HCT116 (cell line): ENCODE data around the gene MSRB2. TPM values are rescaled to one million over a fixed set of nuclear protein-coding genes. Genes with fewer than 3 reads are reported as not detected.
"Not testable (repeated sequence)": the region's sequence is repeated elsewhere in the genome, so short reads cannot be mapped to it uniquely, and the experiment has no call there.

Source experiments
- ATAC-seq: fragments of 200-7000 bp; cut with Tn5 transposase; 2 replicates; pipeline ENCODE4 v1.9.1; 2020; ENCODE audit warnings: mild to moderate bottlenecking, moderate library complexity
- BruUV-seq: library from RNA; stranded (reverse); fragments of 400-500 nt; replicated peaks from 2 replicates; lab custom pipeline; 2021; lab: Mats Ljungman, UMichigan
- CTCF ChIA-PET: fragments of 300-600 bp; sonication (Branson Sonifier 250); formaldehyde crosslinking; loops from one replicate; lab custom pipeline; 2021; ENCODE audit warnings: antibody characterized with exemption; lab: Charles Lee
- POLR2A ChIA-PET: fragments of 300-600, 350-600 bp; sonication (Branson Sonifier 250); formaldehyde crosslinking; loops from one replicate; lab custom pipeline; 2021; ENCODE audit warnings: antibody characterized with exemption; lab: Charles Lee
- RAD21 ChIA-PET, 2 experiments: fragments of 300-600 bp; sonication (Branson Sonifier 250); formaldehyde crosslinking; loops; one replicate each; lab custom pipeline; 2023; ENCODE audit warnings: low total read pairs in 2 of 2; ENCODE audit not compliant: uncharacterized antibody in 2 of 2, unreplicated experiment in 2 of 2, low non-redundant PET in 1 of 2; lab: Charles Lee
- DNase-seq: peaks from one replicate; pipeline ENCODE4 v3.0.0-alpha.2; 2010; ENCODE audit warnings: low read depth, low spot score
- H2AFZ ChIP-seq: fragments of 200-600 bp; shearing (Covaris generic), sonication (generic); 2 replicates; pipeline ENCODE4 v1.6.1; 2017; ENCODE audit warnings: low read depth, mixed run types, mixed read lengths, antibody characterized with exemption, low read length; ENCODE audit not compliant: poor library complexity, severe bottlenecking
- H3K27ac ChIP-seq: 2 replicates; pipeline ENCODE4 v1.5.1; 2012; ENCODE audit warnings: low read depth, low read length
- H3K27me3 ChIP-seq: fragments of 200-600 bp; sonication (generic); 2 replicates; pipeline ENCODE4 v1.6.1; 2016; ENCODE audit warnings: mixed run types, low read length, mixed read lengths; ENCODE audit not compliant: insufficient read depth
- H3K36me3 ChIP-seq, 2 experiments: fragments of 200-500 bp in 1 of 2; fragments of 200-600 bp in 1 of 2; sonication (Bioruptor generic) in 1 of 2; sonication (generic) in 1 of 2; 2 replicates each; pipeline versions ENCODE4 v1.5.1 to v1.6.1; 2014 to 2016; ENCODE audit warnings: low read length in 2 of 2, inconsistent platforms in 1 of 2, mixed read lengths in 1 of 2, mixed run types in 1 of 2; ENCODE audit not compliant: insufficient read depth in 2 of 2, control insufficient read depth in 1 of 2
- H3K4me1 ChIP-seq, 2 experiments: fragments of 200-600 bp in 1 of 2; sonication (generic) in 1 of 2; 2 replicates each; pipeline versions ENCODE4 v1.5.1 to v1.6.1; 2012 to 2017; ENCODE audit warnings: low read length in 2 of 2, inconsistent platforms in 1 of 2, mild to moderate bottlenecking in 1 of 2, mixed read lengths in 1 of 2, mixed run types in 1 of 2, moderate library complexity in 1 of 2; ENCODE audit not compliant: insufficient read depth in 2 of 2, control insufficient read depth in 1 of 2
- H3K4me2 ChIP-seq: fragments of 200-600 bp; sonication (generic); 2 replicates; pipeline ENCODE4 v1.6.1; 2017; ENCODE audit warnings: mixed run types, low read length, mixed read lengths
- H3K4me3 ChIP-seq, 2 experiments: fragments of 200-600 bp in 1 of 2; sonication (generic) in 1 of 2; replicated peaks in 1 of 2; 2 replicates each; pipeline ENCODE4 v1.5.1; 2011 to 2016; ENCODE audit warnings: low read length in 2 of 2, control low read depth in 1 of 2, low read depth in 1 of 2, mild to moderate bottlenecking in 1 of 2, mixed read lengths in 1 of 2, mixed run types in 1 of 2
- H3K79me2 ChIP-seq: fragments of 200-600 bp; sonication (generic); 2 replicates; pipeline ENCODE4 v1.6.1; 2017; ENCODE audit warnings: mild to moderate bottlenecking, mixed run types, low read length, moderate library complexity, mixed read lengths; ENCODE audit not compliant: insufficient read depth
- H3K9ac ChIP-seq: fragments of 200-600 bp; sonication (generic); 2 replicates; pipeline ENCODE4 v1.6.1; 2016; ENCODE audit warnings: low read length, mixed read lengths
- H3K9me2 ChIP-seq: fragments of 200-600 bp; sonication (generic), shearing (Covaris generic); 2 replicates; pipeline ENCODE4 v1.6.1; 2017; ENCODE audit warnings: mixed run types, mild to moderate bottlenecking, moderate library complexity; ENCODE audit not compliant: insufficient read depth
- H3K9me3 ChIP-seq, 2 experiments: fragments of 200-500 bp in 1 of 2; fragments of 200-600 bp in 1 of 2; sonication (Bioruptor generic) in 1 of 2; sonication (generic) in 1 of 2; 2 replicates each; pipeline ENCODE4 v1.6.1; 2014 to 2017; ENCODE audit warnings: low read length in 2 of 2, mixed read lengths in 2 of 2, inconsistent platforms in 1 of 2, low read depth in 1 of 2, mild to moderate bottlenecking in 1 of 2, mixed run types in 1 of 2, moderate library complexity in 1 of 2; ENCODE audit not compliant: control insufficient read depth in 1 of 2, insufficient read depth in 1 of 2
- H4K20me1 ChIP-seq: fragments of 200-600 bp; sonication (generic), shearing (Covaris generic); 2 replicates; pipeline ENCODE4 v1.6.1; 2017; ENCODE audit warnings: mixed run types, mild to moderate bottlenecking, moderate library complexity; ENCODE audit not compliant: insufficient read depth
- CBX3 ChIP-seq: IDR thresholded peaks from 2 replicates; pipeline ENCODE4 v1.6.1; 2012; ENCODE audit warnings: low read depth
- CEBPB ChIP-seq: IDR thresholded peaks from 2 replicates; pipeline ENCODE4 v1.6.1; 2012; ENCODE audit warnings: low read depth
- FOSL1 ChIP-seq: IDR thresholded peaks from 2 replicates; pipeline ENCODE4 v1.6.1; 2012; ENCODE audit warnings: low read depth
- JUND ChIP-seq: IDR thresholded peaks from 2 replicates; pipeline ENCODE4 v1.6.1; 2012
- POLR2A ChIP-seq: IDR thresholded peaks from 2 replicates; pipeline ENCODE4 v1.7.0; 2011; ENCODE audit warnings: borderline replicate concordance; ENCODE audit not compliant: insufficient read depth, insufficient read length; ENCODE audit errors: extremely low read depth
- SIN3A ChIP-seq: IDR thresholded peaks from 2 replicates; pipeline ENCODE4 v1.6.1; 2012; ENCODE audit warnings: low read depth
- SP1 ChIP-seq: IDR thresholded peaks from 2 replicates; pipeline ENCODE4 v1.6.1; 2012; ENCODE audit warnings: low read depth
- SRF ChIP-seq: IDR thresholded peaks from 2 replicates; pipeline ENCODE4 v1.6.1; 2012; ENCODE audit warnings: low read depth
- YY1 ChIP-seq: IDR thresholded peaks from 2 replicates; pipeline ENCODE4 v1.6.1; 2011; ENCODE audit warnings: low read length, low read depth, moderate library complexity, mild to moderate bottlenecking; ENCODE audit not compliant: insufficient replicate concordance; ENCODE audit errors: extremely low read depth
- ZFX ChIP-seq: fragments of 450-650 bp; IDR thresholded peaks from 2 replicates; pipeline ENCODE4 v1.6.1; 2017
- ZNF274 ChIP-seq: fragments of 200-500 bp; sonication (Bioruptor generic); IDR thresholded peaks from 2 replicates; pipeline ENCODE4 v1.6.1; 2014; ENCODE audit warnings: mild to moderate bottlenecking, low read depth, low read length, inconsistent platforms
- intact Hi-C: fragments of 100-400 bp; cut with micrococcal nuclease; formaldehyde crosslinking; loops from 2 replicates; pipeline ENCODE4 v1.10.0; 2022
- total RNA-seq: library from RNA; stranded (reverse); gene quantifications from one replicate; pipeline ENCODE4 v1.2.1, GENCODE V29; 2021; ENCODE audit not compliant: unreplicated experiment
- TF ChIP-seq, protein P1 (sequence below): IDR thresholded peaks from 2 replicates; pipeline ENCODE4 v1.6.1; 2012; ENCODE audit warnings: low read depth
- TF ChIP-seq, protein P2 (sequence below): IDR thresholded peaks from 2 replicates; pipeline ENCODE4 v1.6.1; 2012

The MSRB2 gene
- total RNA-seq, 1 experiment from 2014 or later, result 13.6 TPM

DNA sequence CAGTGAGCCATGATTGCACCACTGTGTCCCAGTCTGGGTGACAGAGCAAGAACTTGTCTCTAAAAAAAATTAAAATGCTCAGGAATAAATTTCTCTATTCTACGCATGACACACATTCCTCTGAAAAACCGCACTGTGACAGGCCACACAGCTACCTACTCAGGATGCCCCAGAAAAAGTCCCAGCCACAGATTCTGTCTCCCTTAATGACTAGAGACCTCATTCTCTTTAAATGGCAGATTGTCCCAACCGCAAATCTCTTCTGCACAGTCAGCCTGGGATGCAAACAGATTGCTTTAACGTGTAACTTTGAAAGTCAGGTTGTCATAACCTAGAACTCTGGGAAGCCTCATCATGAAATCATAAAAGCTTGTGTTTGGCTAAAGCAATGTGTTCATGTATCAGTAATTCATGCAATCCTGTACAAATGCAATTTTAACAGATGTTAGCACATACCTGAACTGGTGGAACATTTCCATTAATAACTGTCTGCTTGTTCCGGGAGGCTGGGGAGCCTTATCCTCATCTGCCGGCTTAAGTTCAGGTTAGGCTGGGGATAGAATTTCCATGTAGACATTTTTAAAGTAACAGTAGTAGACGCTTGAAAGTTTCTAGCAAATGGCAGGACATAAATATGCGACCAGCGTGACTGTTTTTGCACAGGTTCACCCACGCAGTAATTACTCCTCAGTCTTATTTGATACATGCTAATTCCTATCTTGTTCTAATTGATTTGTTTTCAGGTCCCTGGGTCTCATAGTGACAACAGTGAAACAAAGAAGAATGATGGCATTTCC, 26.2 kb upstream of the MSRB2 start:
- Histone ChIP-seq H2AFZ (no peak overlapping the region), H3K4me1 (peaks cover 4 to 11% of the 10 kb centered on the region in 2 experiments; a peak in 3 of 4 replicates), H3K27ac (no peak overlapping the region), H3K27me3 (no peaks in the 10 kb centered on the region), H3K79me2 (no peaks in the 10 kb centered on the region), H3K9me2 (no peaks in the 10 kb centered on the region), H4K20me1 (no peaks in the 10 kb centered on the region), H3K9me3 (no peaks in the 10 kb centered on the region), H3K9ac (no peak overlapping the region), H3K36me3 (no peaks in the 10 kb centered on the region), H3K4me3 (no peak overlapping the region), H3K4me2 (no peak overlapping the region)
- ChIA-PET RAD21 (no interaction called here), CTCF (no interaction called here), POLR2A (no interaction called here)
- no peak for ATAC-seq
- BruUV-seq, result no TSS peak
- intact Hi-C loops, result loop anchor here (2.0 to 10.0 kb wide), 3 partner anchors 80 to 814 kb away; no protein-coding TSS in a partner anchor
- TF ChIP-seq FOSL1 (no peak), POLR2A (no peak), CEBPB (no peak), SRF (no peak), YY1 (no peak), ZNF274 (no peak), CBX3 (no peak), SP1 (no peak), JUND (no peak), SIN3A (no peak), ZFX (no peak)
- TF ChIP-seq, protein P1, sequence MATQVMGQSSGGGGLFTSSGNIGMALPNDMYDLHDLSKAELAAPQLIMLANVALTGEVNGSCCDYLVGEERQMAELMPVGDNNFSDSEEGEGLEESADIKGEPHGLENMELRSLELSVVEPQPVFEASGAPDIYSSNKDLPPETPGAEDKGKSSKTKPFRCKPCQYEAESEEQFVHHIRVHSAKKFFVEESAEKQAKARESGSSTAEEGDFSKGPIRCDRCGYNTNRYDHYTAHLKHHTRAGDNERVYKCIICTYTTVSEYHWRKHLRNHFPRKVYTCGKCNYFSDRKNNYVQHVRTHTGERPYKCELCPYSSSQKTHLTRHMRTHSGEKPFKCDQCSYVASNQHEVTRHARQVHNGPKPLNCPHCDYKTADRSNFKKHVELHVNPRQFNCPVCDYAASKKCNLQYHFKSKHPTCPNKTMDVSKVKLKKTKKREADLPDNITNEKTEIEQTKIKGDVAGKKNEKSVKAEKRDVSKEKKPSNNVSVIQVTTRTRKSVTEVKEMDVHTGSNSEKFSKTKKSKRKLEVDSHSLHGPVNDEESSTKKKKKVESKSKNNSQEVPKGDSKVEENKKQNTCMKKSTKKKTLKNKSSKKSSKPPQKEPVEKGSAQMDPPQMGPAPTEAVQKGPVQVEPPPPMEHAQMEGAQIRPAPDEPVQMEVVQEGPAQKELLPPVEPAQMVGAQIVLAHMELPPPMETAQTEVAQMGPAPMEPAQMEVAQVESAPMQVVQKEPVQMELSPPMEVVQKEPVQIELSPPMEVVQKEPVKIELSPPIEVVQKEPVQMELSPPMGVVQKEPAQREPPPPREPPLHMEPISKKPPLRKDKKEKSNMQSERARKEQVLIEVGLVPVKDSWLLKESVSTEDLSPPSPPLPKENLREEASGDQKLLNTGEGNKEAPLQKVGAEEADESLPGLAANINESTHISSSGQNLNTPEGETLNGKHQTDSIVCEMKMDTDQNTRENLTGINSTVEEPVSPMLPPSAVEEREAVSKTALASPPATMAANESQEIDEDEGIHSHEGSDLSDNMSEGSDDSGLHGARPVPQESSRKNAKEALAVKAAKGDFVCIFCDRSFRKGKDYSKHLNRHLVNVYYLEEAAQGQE, result no peak
- TF ChIP-seq, protein P2, sequence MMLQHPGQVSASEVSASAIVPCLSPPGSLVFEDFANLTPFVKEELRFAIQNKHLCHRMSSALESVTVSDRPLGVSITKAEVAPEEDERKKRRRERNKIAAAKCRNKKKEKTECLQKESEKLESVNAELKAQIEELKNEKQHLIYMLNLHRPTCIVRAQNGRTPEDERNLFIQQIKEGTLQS, result no peak
- DNase-seq, result no peak

DNA sequence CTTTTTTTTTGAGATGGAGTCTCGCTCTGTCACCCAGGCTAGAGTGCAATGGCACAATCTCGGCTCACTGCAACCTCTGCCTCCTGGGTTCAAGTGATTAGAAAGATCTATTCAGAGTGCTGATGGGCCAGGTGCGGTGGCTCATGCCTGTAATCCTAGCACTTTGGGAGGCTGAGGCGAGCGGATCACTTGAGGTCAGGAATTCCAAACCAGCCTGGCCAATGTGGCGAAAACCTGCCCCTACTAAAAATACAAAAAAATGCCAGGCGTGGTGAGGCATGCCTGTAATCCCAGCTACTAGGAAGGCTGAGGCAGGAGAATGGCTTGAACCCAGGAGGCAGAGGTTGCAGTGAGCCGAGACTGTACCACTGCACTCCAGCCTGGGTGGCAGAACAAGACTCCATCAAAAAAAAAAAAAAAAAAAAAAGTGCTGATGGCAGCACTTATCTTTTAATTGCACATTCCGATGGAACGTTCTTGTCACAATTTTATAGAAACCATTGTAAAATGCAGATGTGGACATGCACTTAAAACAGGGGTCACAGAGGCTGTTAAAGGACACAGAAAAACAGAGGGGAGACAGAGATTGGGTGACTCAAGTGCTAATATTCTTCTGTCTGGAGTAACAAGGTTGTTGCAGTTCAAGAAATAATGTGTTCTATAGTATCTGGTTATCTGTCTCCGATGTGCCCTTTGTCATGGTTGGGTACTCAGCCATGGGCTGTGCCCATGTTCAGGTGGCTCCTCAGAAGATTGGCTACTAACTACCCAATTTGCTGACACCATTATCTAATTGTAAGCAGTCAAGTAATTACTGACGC, 25.1 kb upstream of the MSRB2 start:
- H3K79me2 ChIP-seq, H3K4me1 ChIP-seq, H3K9ac ChIP-seq, H3K9me2 ChIP-seq, H4K20me1 ChIP-seq, H3K27me3 ChIP-seq, H3K27ac ChIP-seq, intact Hi-C loops, H3K4me3 ChIP-seq, ATAC-seq, POLR2A ChIA-PET, H3K4me2 ChIP-seq, H2AFZ ChIP-seq, DNase-seq, BruUV-seq, CTCF ChIA-PET, RAD21 ChIA-PET, H3K36me3 ChIP-seq, H3K9me3 ChIP-seq: not testable (repeated sequence)
